B cell (primary cell): ENCODE data around the gene BBX. TPM values are rescaled to one million over a fixed set of nuclear protein-coding genes. Genes with fewer than 3 reads are reported as not detected.

Experiments used
- ATAC-seq: fragments of 200-7000 bp; cut with Tn5 transposase; one replicate; pipeline ENCODE4 v1.10.0; 2021; ENCODE audit warnings: low read depth, mild to moderate bottlenecking, moderate number of reproducible peaks, moderate library complexity
- CTCF ChIA-PET: fragments of 350-600 bp; sonication (Branson Sonifier 250); formaldehyde crosslinking; loops from one replicate; lab custom pipeline; 2021; ENCODE audit warnings: antibody characterized with exemption, inconsistent platforms; lab: Charles Lee
- POLR2A ChIA-PET: fragments of 350-600 bp; sonication (Branson Sonifier 250); formaldehyde crosslinking; loops from one replicate; lab custom pipeline; 2021; ENCODE audit warnings: antibody characterized with exemption; lab: Charles Lee
- DNase-seq: peaks from one replicate; pipeline ENCODE4 v3.0.0; 2013
- H2AFZ ChIP-seq: 2 replicates; pipeline ENCODE4 v1.6.1; 2012; ENCODE audit warnings: mild to moderate bottlenecking, low read depth, low read length; ENCODE audit not compliant: insufficient read depth, poor library complexity, severe bottlenecking
- H3K27ac ChIP-seq, 2 donors: 1 replicate in 1 of 2; 2 replicates in 1 of 2; pipeline ENCODE4 v1.5.1; 2012 to 2013; ENCODE audit warnings: low read length in 2 of 2, mild to moderate bottlenecking in 2 of 2, moderate library complexity in 1 of 2
- H3K27me3 ChIP-seq, 4 experiments: fragments of 200-600 bp in 1 of 4; sonication (generic) in 1 of 4; replicated peaks in 1 of 4; 1 replicate in 2 of 4; 2 replicates in 2 of 4; pipeline versions ENCODE4 v1.6.1 to v1.7.0; 2013 to 2016; ENCODE audit warnings: low read length in 3 of 4, mild to moderate bottlenecking in 2 of 4, mixed read lengths in 1 of 4, moderate library complexity in 1 of 4; ENCODE audit not compliant: insufficient read depth in 4 of 4, control insufficient read depth in 3 of 4; ENCODE audit errors: control extremely low read depth in 1 of 4
- H3K36me3 ChIP-seq, 2 experiments: replicated peaks in 1 of 2; 1 replicate in 1 of 2; 2 replicates in 1 of 2; pipeline versions ENCODE4 v1.6.1 to v1.7.1; 2013; ENCODE audit warnings: low read length in 1 of 2; ENCODE audit not compliant: insufficient read depth in 2 of 2, control insufficient read depth in 1 of 2; ENCODE audit errors: control extremely low read depth in 1 of 2, extremely low read depth in 1 of 2
- H3K4me1 ChIP-seq, 2 donors: fragments of 200-600 bp in 1 of 2; sonication (generic) in 1 of 2; 1 replicate in 1 of 2; 2 replicates in 1 of 2; pipeline versions ENCODE4 v1.5.1 to v1.6.1; 2013 to 2017; ENCODE audit warnings: low read length in 2 of 2; ENCODE audit not compliant: control insufficient read depth in 2 of 2, insufficient read depth in 2 of 2
- H3K4me2 ChIP-seq: replicated peaks from 2 replicates; pipeline ENCODE3; 2012; ENCODE audit warnings: mild to moderate bottlenecking, low read depth, low read length; ENCODE audit not compliant: poor library complexity, severe bottlenecking
- H3K4me3 ChIP-seq, 5 experiments: fragments of 200-600 bp in 1 of 5; sonication (generic) in 1 of 5; 1 replicate in 3 of 5; 2 replicates in 2 of 5; pipeline versions ENCODE4 v1.5.1 to v1.7.0; 2011 to 2016; ENCODE audit warnings: low read length in 4 of 5, mild to moderate bottlenecking in 4 of 5, low read depth in 2 of 5, control low read depth in 1 of 5, moderate library complexity in 1 of 5; ENCODE audit not compliant: insufficient read depth in 1 of 5; ENCODE audit errors: control extremely low read depth in 1 of 5, extremely low read depth in 1 of 5
- H3K79me2 ChIP-seq: fragments of 200-600 bp; sonication (generic); one replicate; pipeline ENCODE4 v1.6.0; 2016; ENCODE audit warnings: low read length; ENCODE audit not compliant: control insufficient read depth, insufficient read depth
- H3K9ac ChIP-seq: fragments of 200-600 bp; sonication (generic); 2 replicates; pipeline ENCODE4 v1.6.1; 2017; ENCODE audit warnings: mild to moderate bottlenecking, low read length, moderate library complexity
- H3K9me3 ChIP-seq, 3 donors: one replicate each; pipeline versions ENCODE4 v1.6.1 to v1.7.1; 2013; ENCODE audit warnings: low read length in 2 of 3; ENCODE audit not compliant: control insufficient read depth in 2 of 3, insufficient read depth in 1 of 3; ENCODE audit errors: control extremely low read depth in 1 of 3
- H4K20me1 ChIP-seq: 2 replicates; pipeline ENCODE4 v1.6.0; 2012; ENCODE audit warnings: mild to moderate bottlenecking, low read length; ENCODE audit not compliant: insufficient read depth, control insufficient read depth, poor library complexity, severe bottlenecking
- H3K27ac Mint-ChIP-seq: one replicate; pipeline ENCODE4 v1.8.0; 2021; ENCODE audit warnings: mixed read lengths
- H3K27me3 Mint-ChIP-seq: one replicate; pipeline ENCODE4 v1.8.0; 2021; ENCODE audit warnings: mixed read lengths
- H3K4me1 Mint-ChIP-seq: one replicate; pipeline ENCODE4 v1.8.0; 2021; ENCODE audit warnings: mixed read lengths
- H3K4me3 Mint-ChIP-seq: one replicate; pipeline ENCODE4 v1.8.0; 2021; ENCODE audit warnings: mixed read lengths
- H3K9me3 Mint-ChIP-seq: one replicate; pipeline ENCODE4 v1.8.0; 2022; ENCODE audit warnings: mixed read lengths; ENCODE audit not compliant: insufficient read depth
- CTCF ChIP-seq: fragments of 200-600 bp; IDR thresholded peaks from one replicate; pipeline ENCODE4 v1.8.0; 2022; ENCODE audit warnings: antibody characterized with exemption, mild to moderate bottlenecking
- EZH2 ChIP-seq: IDR thresholded peaks from 2 replicates; pipeline ENCODE4 v1.6.1; 2012; ENCODE audit warnings: borderline replicate concordance, low read depth, mild to moderate bottlenecking, moderate library complexity, low read length; ENCODE audit not compliant: insufficient read depth, poor library complexity, severe bottlenecking
- WGBS: methylation state at CpG from one replicate; pipeline ENCODE4 v1.1.5; 2013; ENCODE audit warnings: missing lambda C conversion rate; ENCODE audit not compliant: insufficient coverage; 5-methylcytosine and 5-hydroxymethylcytosine counted together
- intact Hi-C: fragments of 100-400 bp; cut with micrococcal nuclease; formaldehyde crosslinking; loops from one replicate; pipeline ENCODE4 v1.10.0; 2022
- polyA plus RNA-seq: library from polyadenylated mRNA; depleted of rRNA; stranded (reverse); fragments of >200 nt; gene quantifications from 2 replicates; pipeline ENCODE4 v1.2.3, GENCODE V29; 2012
- total RNA-seq, 2 donors: library from RNA; stranded (reverse); fragments of 120-200 nt in 1 of 2; gene quantifications; 1 replicate in 1 of 2; 2 replicates in 1 of 2; pipeline versions ENCODE4 v1.2.3 to v1.2.4, GENCODE V29; 2013 to 2022

The BBX gene
- total and polyA plus RNA-seq, 2 donors (not counting 1 experiment from before 2014, with no cell fraction given), result 27.8 to 133 TPM

GRCh38 chr3:107520535-107520934, 2.2 kb upstream of the BBX start:
- Mint-ChIP-seq H3K4me3 (no peak overlapping the region), H3K9me3 (no peaks in the 10 kb centered on the region), H3K27me3 (no peaks in the 10 kb centered on the region), H3K27ac (no peak overlapping the region), H3K4me1 (peaks cover 15% of the 10 kb centered on the region)
- Histone ChIP-seq H3K27ac (no peak overlapping the region), H2AFZ (no peak overlapping the region), H3K9ac (no peak overlapping the region), H3K79me2 (peaks cover 21% of the 10 kb centered on the region), H3K27me3 (no peaks in the 10 kb centered on the region), H3K9me3 (no peaks in the 10 kb centered on the region), H3K4me2 (no peak overlapping the region), H3K4me3 (no peak overlapping the region), H3K36me3 (no peaks in the 10 kb centered on the region), H4K20me1 (no peaks in the 10 kb centered on the region), H3K4me1 (peaks cover 13 to 16% of the 10 kb centered on the region in 2 donors)
- intact Hi-C loops, result loop anchor here (5.0 to 10.0 kb wide), 3 partner anchors 248 to 704 kb away; partner anchors contain the start of gene IFT57
- no peak for DNase-seq
- no CpG with 5 or more reads among the region's 4 CpGs for WGBS
- ChIA-PET POLR2A (no interaction called here), CTCF (interaction anchor here (1.5 to 1.7 kb wide), 2 partner anchors 92 to 99 kb away, joined by 7 to 8 read pairs; no protein-coding TSS in a partner anchor)
- no peak for TF ChIP-seq EZH2
- TF ChIP-seq CTCF, result no peak
- ATAC-seq, result no peak

GRCh38 chr3:107521469-107522059, 1.2 kb upstream of the BBX start:
- no peak for TF ChIP-seq CTCF
- no peak for TF ChIP-seq EZH2
- H3K9me3 ChIP-seq, result no peaks in the 10 kb centered on the region
- peak overlapping the region; percentile 45 to 62 for H3K27ac ChIP-seq
- ChIA-PET POLR2A (interaction anchor here (0.8 to 2.1 kb wide), 2 partner anchors 12 to 91 kb away, joined by 3 to 13 read pairs; no protein-coding TSS in a partner anchor), CTCF (interaction anchor here (1.0 to 1.7 kb wide), 6 partner anchors 14 to 286 kb away, joined by 3 to 8 read pairs (median 4); no protein-coding TSS in a partner anchor)
- no peak overlapping the region for H3K9ac ChIP-seq
- peak overlapping the region; percentile 16 for H2AFZ ChIP-seq
- peaks cover 32% of the 10 kb centered on the region for H3K79me2 ChIP-seq
- peaks cover 22 to 24% of the 10 kb centered on the region in 2 donors for H3K4me1 ChIP-seq
- H3K4me3 ChIP-seq, result no peak overlapping the region
- peak overlapping the region; percentile 59 for H3K4me3 Mint-ChIP-seq
- peaks cover 7% of the 10 kb centered on the region for H4K20me1 ChIP-seq
- no peaks in the 10 kb centered on the region for H3K9me3 Mint-ChIP-seq
- DNase-seq, result peak; percentile 59
- H3K4me2 ChIP-seq, result peak overlapping the region; percentile 95
- H3K27me3 ChIP-seq, result no peaks in the 10 kb centered on the region
- peak overlapping the region; percentile 37 for H3K27ac Mint-ChIP-seq
- no peak for ATAC-seq
- intact Hi-C loops, result loop anchor here (1.0 to 10.0 kb wide), 5 partner anchors 249 to 1068 kb away; partner anchors contain the start of genes CIP2A, DZIP3 and IFT57
- no CpG with 5 or more reads among the region's 3 CpGs for WGBS
- no peaks in the 10 kb centered on the region for H3K36me3 ChIP-seq
- H3K4me1 Mint-ChIP-seq, result peaks cover 24% of the 10 kb centered on the region
- H3K27me3 Mint-ChIP-seq, result no peaks in the 10 kb centered on the region
